ENCODE measurements around the gene C12orf76.
"Not testable (repeated sequence)": the region's sequence is repeated elsewhere in the genome, so short reads cannot be mapped to it uniquely, and the experiment has no call there.

The C12orf76 gene

GRCh38 chr12:110020956-110021355, 27.4 kb downstream of the C12orf76 start:
- FAIRE-seq = no peak

GRCh38 chr12:110015132-110015531, 33.2 kb downstream of the C12orf76 start:
- FAIRE-seq = no peak

- FAIRE-seq = no peak
These were observed 35.7 kb downstream of the C12orf76 start for GRCh38 chr12:110012659-110013058.

- FAIRE-seq = no peak
These were observed 36.2 kb downstream of the C12orf76 start for GRCh38 chr12:110012137-110012536.

GRCh38 chr12:110010853-110011723, 37.2 kb downstream of the C12orf76 start:
- no peak for FAIRE-seq

GRCh38 chr12:110008681-110009398, 39.5 kb downstream of the C12orf76 start:
- not testable (repeated sequence) for FAIRE-seq

- no peak for FAIRE-seq
These were observed 40.4 kb downstream of the C12orf76 start for GRCh38 chr12:110007881-110008280.

GRCh38 chr12:110006115-110006514, 42.2 kb downstream of the C12orf76 start:
- no peak for FAIRE-seq

- no peak for FAIRE-seq
These were observed 42.9 kb downstream of the C12orf76 start for GRCh38 chr12:110005319-110005973.

- FAIRE-seq = no peak
These were observed 43.7 kb downstream of the C12orf76 start for GRCh38 chr12:110004598-110004997.

- FAIRE-seq = no peak
These were observed 45.4 kb downstream of the C12orf76 start for GRCh38 chr12:110002676-110003515.

GRCh38 chr12:110001596-110001995, 46.7 kb downstream of the C12orf76 start:
- no peak for FAIRE-seq

GRCh38 chr12:109999983-110000505, 48.3 kb downstream of the C12orf76 start:
- FAIRE-seq = no peak

- FAIRE-seq = no peak
These were observed 48.7 kb downstream of the C12orf76 start for GRCh38 chr12:109999649-109999971.

GRCh38 chr12:109998904-109999648, 49.2 kb downstream of the C12orf76 start, which contains the start of gene ANKRD13A:
Gene ANKRD13A (plus strand): TSS chr12:109999430. CDS start chr12:109999689, 259 bp downstream.
- FAIRE-seq = no peak

- no peak for FAIRE-seq
These were observed 50.0 kb downstream of the C12orf76 start for GRCh38 chr12:109998241-109998903.

- no peak for FAIRE-seq
These were observed 50.9 kb downstream of the C12orf76 start for GRCh38 chr12:109997393-109997792.

- FAIRE-seq = no peak
These were observed 51.9 kb downstream of the C12orf76 start for GRCh38 chr12:109996483-109996853.

- no peak for FAIRE-seq
These were observed 52.4 kb downstream of the C12orf76 start, which contains the start of gene GIT2 for GRCh38 chr12:109995686-109996482. Gene GIT2 (minus strand): TSS chr12:109996368. CDS start chr12:109996224, 144 bp downstream.

GRCh38 chr12:109995361-109995685, 53.0 kb downstream of the C12orf76 start:
- no peak for FAIRE-seq

Data from TTC549 (cell line).